Stimulated activated CD8-positive, alpha-beta memory T cell treated with anti-CD3 and anti-CD28 coated beads, Interleukin-7, amount 100 ng/mL, for 4 hours (primary cell): ENCODE results near the gene PYROXD2.

Experiments
- DNase-seq, 2 donors: peaks; one replicate each; pipeline ENCODE4 v3.0.0-alpha.2; 2020; ENCODE audit warnings: low read depth in 2 of 2

Gene PYROXD2

DNA sequence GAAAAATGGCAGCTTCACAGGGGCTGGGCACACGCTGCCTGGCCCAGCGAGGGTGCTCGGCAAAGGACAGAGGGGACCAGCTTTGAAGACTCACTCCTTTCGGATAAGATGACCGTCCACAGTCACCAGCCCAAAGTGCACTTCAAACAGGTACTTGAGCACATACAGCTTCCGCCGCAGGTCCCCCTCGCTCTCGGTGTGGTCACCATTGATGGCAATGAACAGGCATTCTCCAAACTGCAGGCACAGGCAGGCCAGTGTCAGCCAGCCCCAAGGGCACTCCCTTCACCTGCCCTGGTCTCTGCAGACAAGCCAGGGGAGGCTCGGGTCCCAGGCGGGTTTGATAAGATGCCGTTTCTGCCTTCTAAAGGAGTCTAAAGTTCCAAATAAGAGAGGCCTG lies 20.2 kb upstream of the PYROXD2 start:
- DNase-seq, result no peak

DNA sequence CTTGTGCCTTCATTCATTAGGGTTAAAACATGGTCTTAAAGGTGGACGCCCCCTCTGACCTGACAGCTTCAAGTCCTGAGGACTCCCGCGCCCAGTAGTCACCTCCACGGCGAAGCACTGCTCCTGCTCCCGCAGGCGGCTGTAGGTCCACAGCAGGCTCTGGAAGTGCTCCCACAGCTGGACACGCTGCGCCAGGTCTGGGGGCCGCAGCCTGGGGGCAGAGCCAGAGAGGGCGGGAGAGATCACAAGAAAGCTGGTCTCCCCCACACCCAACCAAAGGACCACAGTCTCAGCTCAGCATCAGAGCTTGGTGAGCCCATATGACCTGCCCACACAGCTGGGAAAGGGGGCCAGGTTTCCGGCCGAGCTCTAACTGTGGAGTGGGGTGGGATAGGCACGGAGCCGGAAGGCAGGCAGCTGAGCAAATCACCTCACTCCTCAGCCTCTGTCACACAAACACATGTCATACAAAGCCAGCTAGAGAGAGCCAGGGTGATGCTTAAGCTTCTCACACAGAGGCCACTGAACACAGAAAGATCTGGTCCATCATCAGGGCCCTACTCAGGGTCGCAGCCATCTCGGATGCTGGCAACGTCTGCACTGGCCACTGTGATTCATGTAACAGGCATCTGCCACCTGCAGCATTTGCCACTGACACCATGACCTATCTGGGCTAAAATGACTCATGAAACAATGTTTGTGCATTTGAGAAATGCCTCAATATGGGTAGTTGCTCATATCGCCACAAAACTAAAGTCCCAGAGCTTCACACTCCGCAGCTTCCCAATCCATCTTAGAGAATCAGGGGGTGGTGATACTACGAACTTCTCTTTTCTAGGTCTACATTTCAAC lies 19.1 kb upstream of the PYROXD2 start:
- no peak for DNase-seq

DNA sequence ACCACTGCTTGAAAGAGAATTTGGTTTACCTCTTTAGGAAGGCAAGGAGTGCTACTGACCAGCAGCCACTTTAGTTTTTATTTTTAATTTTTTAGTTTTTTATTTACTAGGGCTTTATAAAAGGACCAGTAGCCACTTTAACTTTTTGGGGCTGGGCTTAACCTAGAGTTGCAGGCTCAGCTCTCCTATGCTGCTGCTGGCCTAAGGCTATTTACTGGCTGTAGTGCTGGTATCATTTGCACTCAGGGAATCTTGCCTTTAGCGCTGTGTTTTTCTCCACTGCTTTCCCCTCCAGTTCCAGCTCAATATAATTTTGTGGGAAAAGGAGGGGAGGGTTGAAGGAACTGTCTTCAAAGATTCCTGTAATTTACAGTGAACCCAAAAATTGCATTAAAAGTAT lies 18.4 kb upstream of the PYROXD2 start:
- DNase-seq, result no peak

DNA sequence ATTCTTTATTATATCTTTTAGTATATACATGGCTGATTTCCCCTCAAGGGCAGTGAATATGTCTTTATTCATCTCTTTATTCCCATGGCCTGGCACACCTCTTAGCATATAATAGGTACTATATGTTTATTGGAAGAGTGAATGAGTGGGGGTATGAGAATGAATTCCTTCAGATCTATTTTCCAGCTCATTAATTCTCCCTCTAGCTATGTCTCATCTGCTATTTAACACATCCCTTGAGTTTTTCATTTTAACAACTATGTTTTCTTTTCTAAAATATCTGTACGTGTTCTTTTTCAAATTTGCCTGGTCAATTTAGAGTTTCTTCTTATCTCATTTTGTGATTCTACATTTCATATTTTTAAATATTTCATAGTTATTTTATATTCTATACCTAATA lies 17.3 kb upstream of the PYROXD2 start:
- no peak for DNase-seq

DNA sequence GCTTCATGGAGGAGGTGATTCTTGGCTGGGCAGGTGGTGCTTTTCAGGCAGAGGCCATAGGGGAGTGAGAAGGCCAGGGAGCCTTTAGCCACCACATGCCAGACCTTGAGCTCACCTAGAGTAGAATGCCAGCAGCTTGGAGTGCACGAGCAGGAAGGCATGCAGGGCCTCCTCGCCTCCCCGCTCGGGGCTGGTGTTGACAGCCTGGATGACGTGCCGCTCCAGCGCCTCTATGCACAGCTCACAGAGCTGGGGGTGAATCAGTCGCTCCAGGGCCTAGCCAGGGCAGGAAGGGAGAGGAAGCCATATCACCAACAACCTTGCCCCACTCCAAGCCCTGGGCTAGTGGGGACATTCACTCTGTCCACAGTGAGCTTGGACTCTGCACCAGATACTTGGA lies 16.0 kb upstream of the PYROXD2 start:
- DNase-seq, result no peak

DNA sequence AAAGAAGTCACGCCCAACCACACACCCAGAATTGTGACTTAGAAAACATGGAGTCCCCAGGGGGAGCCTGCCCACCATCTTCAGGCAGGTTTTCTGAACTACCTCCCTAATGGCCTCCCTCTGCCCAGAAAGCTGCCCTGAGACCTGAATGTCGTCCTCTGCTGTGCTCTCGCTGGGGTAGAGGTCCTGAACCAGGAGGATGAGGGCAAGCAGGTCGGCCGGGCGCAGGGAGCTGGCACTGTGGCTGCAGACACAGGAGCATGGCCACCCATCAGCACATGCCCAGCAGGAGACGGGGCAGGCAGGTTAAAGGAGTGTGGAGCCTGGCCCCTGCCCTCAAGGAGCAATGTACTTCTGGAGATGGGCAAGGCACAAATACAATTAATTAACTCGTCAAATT lies 15.4 kb upstream of the PYROXD2 start:
- no peak for DNase-seq

DNA sequence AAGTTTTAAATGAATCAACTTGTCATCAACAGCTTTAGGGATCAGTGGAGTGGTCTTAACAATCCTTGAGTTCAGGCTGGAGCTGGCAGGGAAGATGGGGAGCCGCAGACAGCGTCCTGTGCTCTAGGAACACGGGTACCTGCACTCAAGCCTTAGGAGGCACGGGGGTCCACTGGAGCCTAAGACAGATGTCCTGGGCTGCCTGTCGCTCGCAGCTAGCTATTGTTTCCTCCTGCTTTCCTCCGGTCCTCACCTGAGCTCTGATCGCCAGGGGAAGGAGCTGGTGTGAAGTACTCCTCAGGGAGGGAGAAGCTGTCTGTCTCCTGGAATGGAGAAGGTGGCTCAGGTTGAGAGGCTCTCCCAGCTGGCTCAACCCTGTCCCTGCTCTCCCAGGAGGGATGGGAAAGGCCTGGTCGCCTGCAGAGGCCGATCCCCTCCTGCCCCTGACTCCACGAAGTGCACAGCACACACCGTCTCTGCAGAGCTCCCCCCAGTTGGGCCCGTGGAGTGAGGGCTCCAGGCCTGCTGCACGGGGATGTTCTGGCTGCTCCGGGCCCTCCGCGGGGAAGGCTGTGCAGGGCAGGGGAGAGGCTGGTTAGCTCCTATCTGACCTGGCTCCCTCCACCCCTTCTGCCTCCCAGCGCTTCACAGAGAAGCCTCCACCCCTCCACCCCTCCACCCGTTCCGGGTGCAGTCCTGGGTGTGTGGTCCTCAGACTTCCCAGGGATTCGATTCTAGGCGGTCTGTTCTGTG lies 14.5 kb upstream of the PYROXD2 start:
- DNase-seq, result no peak

DNA sequence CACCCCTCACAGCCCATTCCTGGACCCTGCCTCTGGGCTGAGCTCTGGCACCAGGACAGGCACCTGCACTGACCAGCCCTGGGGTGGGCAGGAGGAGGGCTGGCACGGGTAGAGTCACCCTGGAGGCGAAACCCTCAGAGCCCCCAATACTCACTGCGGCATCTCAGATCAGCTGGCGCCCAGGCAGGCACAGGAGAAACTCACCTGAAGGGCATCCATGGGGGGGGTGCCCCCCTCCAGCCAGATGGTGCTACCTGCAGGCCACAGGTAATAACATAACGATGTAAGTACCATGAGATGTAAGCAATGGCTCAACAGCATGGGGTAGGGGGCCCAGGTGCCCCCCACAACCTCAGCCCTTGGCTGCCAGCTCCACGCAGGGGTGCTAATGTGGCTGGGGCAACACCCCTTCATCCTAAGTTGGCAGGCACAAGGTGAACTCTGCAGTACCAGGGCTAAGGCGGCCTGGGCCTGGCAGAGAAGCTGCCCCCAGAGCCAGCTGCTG lies 12.1 kb upstream of the PYROXD2 start:
- DNase-seq, result no peak

DNA sequence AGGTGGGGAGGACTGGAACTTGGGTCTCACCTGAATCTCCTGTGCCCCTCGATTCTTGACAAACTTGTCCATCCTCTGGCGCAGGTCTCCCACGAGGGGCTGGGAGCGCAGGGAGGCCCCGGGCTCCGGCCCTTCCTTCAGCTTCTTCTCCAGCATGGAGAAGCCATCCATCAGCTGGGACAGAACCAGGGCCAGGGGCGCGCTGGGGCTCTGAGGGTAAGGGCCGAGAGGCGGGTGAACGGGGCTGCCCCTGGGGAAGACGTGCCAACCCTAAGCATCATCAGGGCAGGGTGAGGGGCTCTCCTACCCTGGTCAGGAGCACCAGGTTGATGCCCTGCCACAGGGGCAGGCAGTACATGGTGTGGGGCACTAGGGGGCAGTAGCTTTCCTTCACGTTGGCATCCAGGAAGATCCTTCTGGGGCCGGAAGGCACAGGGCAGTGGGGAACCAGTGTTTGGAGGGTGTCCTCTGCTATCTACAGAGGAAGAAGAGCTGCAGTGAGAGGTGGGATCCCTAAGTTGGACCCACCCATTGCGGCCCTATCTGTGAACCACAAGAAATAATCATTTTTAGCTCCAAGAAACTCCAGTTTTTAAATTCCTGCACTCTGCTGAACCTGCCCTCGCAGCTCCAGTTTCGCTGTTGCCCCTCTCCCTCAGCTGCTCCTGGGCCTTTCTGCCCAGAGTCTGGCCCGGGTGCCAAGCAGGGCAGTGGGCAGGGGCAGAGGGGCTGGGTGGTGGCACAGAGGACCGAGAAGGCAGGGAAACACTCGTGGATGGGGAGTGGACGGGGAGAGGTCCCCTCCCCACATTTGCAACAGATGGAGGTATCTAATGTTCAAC lies 10.8 kb upstream of the PYROXD2 start:
- DNase-seq, result no peak

DNA sequence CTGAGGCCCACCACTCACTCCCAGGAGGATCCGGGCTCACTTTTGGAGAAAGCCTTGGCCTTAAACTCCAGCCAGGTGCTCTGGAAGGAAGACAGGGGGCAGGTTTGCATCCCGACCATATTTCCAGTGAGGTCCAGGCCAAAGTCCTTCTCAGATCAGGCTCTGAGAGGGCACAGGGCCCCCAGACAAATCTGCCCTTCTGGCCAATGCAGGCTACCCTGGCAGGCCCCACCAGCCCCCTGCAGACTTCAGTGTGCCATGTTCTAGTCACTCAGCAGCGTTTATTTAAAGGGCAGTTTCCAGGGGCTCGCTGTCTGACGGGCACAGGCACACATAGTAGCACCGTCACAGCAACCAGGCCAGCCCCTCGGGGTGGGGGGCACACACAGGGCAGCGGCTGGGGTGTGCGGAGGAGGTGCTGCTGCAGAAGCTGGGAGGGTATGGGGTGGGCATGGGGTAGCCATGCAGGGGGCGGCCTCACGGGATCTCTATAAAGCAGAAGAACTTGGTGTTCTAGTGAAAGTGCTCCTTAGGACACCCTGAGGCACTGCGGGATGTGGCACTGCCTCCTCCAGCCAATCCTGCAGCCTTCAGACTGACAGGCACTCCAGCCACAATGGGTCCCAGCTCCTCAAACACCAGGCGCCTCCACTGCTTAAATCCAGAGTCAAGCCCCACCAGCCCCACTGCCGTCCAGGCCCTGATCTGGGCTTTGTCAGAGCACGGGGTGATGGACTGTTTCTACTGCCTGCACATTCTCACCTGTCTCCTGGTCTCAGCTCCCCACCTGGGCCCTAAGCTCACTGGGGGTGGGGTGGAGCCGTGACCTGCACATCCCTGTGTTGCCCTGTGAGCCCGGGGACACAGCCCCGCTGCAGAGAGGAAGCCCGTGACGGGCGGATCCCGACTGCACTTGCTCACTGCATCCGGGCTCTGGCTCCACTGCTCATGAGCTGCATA lies 9.6 kb upstream of the PYROXD2 start:
- no peak for DNase-seq

DNA sequence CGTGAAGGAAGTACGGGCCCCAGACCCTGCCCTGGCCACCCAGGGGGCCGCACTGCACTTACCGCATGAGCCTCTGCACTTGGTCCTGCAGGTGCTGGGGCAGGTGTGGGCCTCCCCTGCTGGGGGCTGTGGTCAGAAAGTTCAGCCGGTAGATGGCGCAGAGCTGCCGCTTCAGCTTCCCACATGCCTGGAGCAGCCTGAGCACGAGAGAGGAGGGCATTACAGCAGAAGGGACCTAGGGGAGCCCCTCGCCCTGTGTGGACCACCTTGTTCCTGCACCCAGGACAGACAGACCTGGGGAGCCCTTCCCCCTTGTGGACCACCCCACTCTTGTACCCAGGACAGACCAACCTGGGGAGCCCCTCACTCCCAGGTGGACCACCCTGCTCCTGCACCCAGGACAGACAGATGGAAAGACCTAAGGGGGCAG lies 8.7 kb upstream of the PYROXD2 start:
- DNase-seq, result no peak

DNA sequence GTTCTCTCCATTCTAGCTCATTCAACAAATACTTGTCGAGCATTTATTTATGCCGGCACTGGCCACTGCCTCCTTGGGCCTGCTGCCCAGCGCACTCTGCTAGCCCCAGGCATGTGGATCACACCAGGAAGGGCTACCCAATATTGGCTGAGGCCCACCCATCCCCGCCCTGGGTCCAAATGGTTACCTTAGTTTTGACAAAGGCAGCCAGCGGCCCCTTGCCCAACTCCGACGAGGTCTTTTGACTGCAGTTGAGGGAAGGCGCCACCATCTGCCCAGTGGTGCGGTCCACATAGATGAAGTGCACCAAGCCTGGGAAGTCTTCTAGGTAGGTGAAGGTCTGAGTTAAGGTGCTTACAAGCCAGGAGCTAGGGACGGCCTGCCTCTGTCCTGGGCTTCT lies 7.2 kb upstream of the PYROXD2 start:
- no peak for DNase-seq

DNA sequence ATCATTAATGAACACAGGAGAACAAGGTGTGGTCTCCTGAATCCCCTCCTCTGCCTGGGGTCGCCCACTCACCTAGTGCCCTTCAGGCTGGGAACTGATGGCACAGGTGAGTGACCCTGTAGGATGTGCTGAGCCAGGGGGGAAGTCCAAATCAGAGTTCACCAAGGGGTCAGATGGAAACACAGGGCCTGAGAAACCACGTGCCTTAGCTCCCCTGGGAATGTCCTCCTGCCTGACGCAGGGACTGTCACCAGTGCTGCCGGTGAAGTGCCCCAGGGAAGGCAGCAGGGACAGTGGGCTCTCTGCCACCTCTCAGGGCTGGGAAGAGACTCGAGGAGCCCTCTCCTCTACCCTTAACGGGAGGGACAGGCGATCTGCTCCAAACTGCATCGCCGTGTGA lies 5.8 kb upstream of the PYROXD2 start:
- DNase-seq, result no peak

DNA sequence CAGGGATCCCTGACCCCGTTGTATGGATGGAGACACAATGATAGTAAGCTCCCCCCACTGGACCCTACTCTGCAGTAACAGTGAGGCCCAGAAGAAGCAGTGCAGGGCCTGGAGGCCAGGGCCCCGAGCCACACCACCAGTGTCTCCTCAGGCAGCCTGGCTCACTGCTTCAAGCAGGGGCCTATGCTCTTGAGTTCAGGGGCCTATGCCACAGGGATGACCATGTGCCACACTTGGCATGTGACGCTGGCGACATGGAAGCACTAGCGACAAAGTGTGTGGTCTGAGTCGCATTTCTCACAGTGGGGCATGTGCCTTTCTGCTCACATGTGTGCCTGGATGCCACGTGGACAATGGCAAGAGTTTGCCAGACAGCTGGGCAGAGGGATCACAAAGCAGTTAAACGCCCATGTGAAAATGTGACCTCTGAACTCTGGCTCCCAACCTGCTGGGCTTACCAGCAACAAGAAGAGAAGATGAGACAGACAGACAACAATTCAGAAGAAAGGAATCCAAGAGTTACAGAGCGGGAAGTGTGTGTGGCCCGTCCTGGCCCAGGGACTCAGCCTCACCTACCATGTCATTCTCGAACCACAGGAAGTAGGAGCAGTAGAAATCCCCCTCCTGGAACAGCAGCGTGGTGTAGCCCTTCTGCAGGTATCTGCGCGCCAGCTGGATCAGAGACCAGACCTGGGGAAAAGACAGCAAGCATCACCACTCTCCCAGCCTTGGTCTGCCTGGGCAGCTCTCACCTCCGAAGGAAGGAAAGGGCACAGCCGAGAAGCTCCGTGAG lies 4.7 kb upstream of the PYROXD2 start:
- DNase-seq, result no peak

DNA sequence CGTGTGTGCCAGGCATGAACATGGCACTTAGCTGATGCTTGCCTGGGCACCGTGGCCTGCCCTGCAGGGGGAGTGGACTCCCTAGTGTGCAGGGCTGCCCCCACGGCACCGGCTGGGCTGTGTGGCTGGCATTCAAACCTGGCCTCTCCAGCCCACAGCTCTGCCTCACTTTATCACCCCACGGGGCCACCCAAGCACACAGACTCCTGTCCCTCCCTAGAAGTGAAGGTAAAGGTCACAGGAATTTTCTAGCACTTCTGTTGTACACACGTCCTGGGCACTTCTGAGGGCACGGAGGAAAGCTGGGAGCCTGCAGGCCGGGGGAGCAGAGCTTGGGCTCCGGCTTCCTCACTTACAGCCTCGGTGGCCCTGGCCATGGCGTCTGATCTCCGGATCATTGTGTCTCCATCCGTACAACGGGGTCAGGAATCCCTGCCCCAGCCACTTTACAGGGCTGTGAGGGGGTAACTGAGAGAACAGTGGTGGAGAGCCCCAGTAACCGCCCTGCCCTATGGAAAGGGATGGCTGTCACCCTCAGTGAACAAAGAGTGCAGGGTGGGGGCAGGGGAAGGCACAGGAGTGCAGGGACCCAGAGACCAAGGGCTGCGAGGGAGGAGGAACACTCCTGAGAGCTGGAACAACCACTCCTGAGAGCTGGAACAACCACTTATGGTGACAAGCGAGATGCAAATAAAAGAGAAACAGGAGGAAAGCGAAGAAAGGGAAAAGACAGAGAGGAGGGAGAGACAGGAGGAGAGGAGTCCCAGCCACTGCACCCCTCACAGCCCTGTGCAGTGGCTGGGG lies 3.9 kb upstream of the PYROXD2 start:
- no peak for DNase-seq

DNA sequence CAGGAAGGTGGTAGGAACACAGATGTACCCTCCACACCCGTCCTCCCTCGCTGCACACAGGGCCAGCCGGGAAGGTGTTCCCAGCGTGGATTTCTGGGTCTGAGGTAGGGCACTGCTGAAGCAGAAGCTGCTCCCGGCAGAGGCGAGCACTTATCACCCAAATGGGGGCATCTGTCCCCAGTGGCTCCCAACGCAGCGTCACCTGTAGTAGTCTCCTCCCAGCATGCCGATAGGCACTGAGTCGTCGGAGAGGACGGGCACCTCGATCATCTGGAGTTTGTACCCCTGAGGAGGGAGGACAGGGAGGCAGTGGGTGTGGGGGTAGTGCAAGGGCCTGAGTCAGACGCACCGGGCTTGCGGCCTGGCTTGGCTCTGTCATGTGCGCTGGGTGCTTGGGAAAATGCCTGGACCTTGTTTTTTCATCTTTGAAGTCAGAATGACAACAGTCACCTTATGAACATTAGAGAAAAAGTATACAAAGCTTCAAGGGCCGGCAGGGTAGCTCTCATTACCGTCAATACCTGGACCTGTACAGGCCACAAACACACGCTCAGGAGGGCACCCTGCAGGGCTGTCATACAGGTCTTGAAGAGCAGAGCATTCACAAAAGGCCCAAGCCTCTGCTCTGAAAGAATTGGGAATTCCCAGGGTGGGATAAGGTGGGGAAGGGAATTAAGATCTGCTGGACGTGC lies 3.1 kb upstream of the PYROXD2 start:
- DNase-seq, result no peak

DNA sequence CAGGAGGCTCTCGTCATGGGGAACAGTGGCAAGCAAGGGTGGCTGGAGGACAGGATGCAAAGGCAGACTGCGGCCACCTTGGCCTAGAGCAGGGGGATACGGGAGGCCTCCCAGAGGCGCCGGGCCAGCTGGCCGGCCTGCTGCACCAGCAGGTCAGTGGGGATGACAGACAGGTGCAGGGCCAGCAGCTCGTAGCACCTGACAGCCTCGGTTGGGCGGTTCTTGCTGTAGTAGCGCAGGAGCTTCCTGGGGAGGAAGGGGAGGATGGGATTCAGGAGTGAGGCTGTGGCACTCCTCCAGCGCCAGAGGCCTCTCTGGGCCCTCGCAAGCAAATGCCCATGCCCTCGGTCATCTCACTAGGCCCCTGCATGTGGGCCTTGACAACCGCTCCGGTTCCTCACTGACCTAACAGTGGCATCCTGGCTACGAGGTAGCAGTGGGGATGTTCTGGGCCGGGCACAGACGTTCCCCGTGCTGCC lies 2.5 kb upstream of the PYROXD2 start:
- no peak for DNase-seq

DNA sequence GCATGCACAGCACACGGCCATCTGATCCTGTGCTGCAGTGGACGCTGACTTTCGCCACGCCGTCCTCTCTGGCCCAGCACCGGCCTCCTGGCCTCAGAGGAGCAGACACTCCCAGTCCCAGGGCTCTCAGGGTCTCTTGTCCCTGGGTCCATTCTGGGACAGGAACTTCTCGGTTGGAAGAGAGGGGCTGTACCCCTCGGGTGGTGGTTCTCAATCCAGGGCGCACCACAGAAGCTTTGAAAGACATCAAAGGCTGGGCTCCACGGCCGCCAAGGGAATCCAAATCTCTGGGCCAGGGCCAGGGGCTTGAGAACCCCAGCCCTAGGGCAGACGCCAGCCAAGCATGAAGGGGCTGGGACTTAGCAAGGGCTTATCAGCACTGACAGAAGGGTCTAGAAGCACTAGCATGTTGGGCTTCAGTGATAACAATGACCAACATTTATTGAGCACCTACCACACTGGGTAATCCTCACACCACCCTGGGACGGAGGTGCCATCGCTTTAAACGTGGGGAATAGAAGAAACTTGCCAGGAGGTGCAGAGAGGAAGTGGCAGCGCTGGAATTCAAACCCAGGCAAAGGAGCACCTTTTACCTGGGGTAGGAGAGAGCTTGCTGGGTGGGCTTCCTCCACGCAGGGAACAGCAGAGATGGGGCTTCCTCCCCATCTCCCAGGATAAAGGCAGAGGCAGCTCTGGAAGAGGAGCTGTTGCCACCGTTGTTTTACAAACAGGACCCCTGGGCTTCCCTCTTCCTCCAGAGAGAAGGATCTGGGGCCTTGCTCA lies 1.8 kb upstream of the PYROXD2 start:
- DNase-seq, result no peak
